Diencephalon (tissue), 1 donor: ENCODE measurements around the gene OR8D1. TPM values are rescaled to one million over a fixed set of nuclear protein-coding genes. Genes with fewer than 3 reads are reported as not detected.

Experiments used
- total RNA-seq: library from RNA; depleted of rRNA; stranded (reverse); fragments of >200 nt; gene quantifications from one replicate; pipeline ENCODE4 v1.2.3, GENCODE V29; 2014

Gene OR8D1
- total RNA-seq = not detected

GRCh38 chr11:124313849-124314248, at the start of gene OR8D1:
Gene OR8D1 (minus strand): TSS chr11:124313949. CDS start chr11:124310766, 3,183 bp downstream.

GRCh38 chr11:124320097-124320496, 6.3 kb upstream of the OR8D1 start, which contains the start of gene OR8D2:
Gene OR8D2 (minus strand): TSS chr11:124320197. CDS start chr11:124320197, 0 bp downstream.

GRCh38 chr11:124256076-124256475, 57.7 kb downstream of the OR8D1 start, which contains the start of gene OR8G5:
Gene OR8G5 (plus strand): TSS chr11:124256376. CDS start chr11:124264932, 8,556 bp downstream.

Other genes with a start within 250 kb of the OR8D1 start
- gene VWA5A, start 198.5 kb downstream of the OR8D1 start, total RNA-seq = 38.1 TPM
- gene OR10D3, start 130.6 kb downstream of the OR8D1 start, total RNA-seq = not detected
- not detected for gene OR8G1, start 72.9 kb downstream of the OR8D1 start, total RNA-seq
- gene OR8G5, start 57.6 kb downstream of the OR8D1 start, total RNA-seq = not detected
- not detected for gene OR8D2, start 6.2 kb upstream of the OR8D1 start, total RNA-seq
- gene OR8B2, start 70.5 kb upstream of the OR8D1 start, total RNA-seq = not detected
- gene OR8B3, start 85.1 kb upstream of the OR8D1 start, total RNA-seq = not detected
- gene OR8B4, start 110.9 kb upstream of the OR8D1 start, total RNA-seq = not detected
- gene OR8B8, start 131.7 kb upstream of the OR8D1 start, total RNA-seq = not detected
- gene OR8B12, start 229.7 kb upstream of the OR8D1 start, total RNA-seq = not detected